ENCODE data around the gene PPM1F.
"Not testable (repeated sequence)": the region's sequence is repeated elsewhere in the genome, so short reads cannot be mapped to it uniquely, and the experiment has no call there.

Gene PPM1F

DNA sequence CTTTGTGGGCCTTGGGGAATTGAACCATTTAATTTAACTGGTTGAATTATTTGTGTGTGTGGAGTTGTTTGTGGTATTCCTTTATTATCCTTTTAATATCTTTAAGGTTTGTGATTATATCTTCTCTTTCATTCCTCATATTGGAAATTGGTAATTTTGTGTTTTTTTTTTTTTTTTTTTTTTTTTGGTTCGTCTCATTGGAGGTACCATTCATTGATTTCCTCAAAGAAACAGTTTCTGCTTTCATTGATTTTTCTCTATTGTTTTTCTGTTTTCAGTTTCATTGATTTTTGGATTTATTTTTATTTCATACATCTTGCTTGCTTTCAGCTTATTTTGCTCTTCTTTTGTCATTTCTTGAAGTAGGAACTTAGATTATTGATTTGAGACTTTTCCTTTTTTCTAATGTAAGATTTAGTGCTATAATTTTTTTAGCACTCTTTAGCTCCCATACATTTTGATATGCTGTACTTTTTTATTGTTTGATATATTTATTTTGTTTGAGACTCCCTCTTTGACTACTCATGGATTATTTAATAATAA lies 54.2 kb downstream of the PPM1F start:
- DNase-seq (ENCODE audit: low read depth), result no peak
- TF ChIP-seq, protein P1, sequence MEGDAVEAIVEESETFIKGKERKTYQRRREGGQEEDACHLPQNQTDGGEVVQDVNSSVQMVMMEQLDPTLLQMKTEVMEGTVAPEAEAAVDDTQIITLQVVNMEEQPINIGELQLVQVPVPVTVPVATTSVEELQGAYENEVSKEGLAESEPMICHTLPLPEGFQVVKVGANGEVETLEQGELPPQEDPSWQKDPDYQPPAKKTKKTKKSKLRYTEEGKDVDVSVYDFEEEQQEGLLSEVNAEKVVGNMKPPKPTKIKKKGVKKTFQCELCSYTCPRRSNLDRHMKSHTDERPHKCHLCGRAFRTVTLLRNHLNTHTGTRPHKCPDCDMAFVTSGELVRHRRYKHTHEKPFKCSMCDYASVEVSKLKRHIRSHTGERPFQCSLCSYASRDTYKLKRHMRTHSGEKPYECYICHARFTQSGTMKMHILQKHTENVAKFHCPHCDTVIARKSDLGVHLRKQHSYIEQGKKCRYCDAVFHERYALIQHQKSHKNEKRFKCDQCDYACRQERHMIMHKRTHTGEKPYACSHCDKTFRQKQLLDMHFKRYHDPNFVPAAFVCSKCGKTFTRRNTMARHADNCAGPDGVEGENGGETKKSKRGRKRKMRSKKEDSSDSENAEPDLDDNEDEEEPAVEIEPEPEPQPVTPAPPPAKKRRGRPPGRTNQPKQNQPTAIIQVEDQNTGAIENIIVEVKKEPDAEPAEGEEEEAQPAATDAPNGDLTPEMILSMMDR (IDR thresholded peaks at IDR 0.05; ENCODE audit: low read depth, low read length, missing control alignments), result no peak
- in situ Hi-C loops (cut with HindIII; ENCODE audit: low sequenced_read_pairs), result no loop called here
- no peak overlapping the region for H3K4me3 ChIP-seq (ENCODE audit: low read depth, low read length)

DNA sequence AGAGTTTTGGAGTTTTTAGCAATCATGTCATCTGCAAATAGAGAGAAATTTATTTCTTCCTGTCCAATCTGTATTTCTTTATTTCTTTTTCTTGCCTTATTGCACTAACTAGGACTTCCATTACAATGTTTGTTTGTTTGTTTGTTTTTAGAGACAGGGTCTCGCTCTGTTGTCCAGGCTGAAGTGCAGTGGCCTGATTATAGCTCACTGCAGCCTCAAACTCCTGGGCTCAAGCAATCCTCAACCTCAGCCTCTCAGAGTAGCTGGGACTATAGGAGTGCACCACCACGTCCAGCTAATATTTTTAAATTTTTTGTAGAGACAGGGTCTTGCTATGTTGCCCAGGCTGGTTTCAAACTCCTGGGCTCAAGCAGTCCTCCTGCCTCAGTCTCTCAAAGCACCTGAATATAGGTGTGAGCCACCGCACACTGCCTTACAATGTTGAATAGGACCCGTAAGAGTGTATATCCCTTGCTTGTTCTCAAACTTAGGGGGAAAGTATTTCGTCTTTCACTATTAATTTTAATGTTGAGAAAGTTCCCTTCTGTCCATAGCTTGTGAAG lies 55.6 kb downstream of the PPM1F start:
- in situ Hi-C loops (cut with HindIII; ENCODE audit: low sequenced_read_pairs), result no loop called here
- no peak for DNase-seq (ENCODE audit: low read depth)
- TF ChIP-seq, protein P1 (IDR thresholded peaks at IDR 0.05; ENCODE audit: low read depth, low read length, missing control alignments), result no peak
- no peak overlapping the region for H3K4me3 ChIP-seq (ENCODE audit: low read depth, low read length)

DNA sequence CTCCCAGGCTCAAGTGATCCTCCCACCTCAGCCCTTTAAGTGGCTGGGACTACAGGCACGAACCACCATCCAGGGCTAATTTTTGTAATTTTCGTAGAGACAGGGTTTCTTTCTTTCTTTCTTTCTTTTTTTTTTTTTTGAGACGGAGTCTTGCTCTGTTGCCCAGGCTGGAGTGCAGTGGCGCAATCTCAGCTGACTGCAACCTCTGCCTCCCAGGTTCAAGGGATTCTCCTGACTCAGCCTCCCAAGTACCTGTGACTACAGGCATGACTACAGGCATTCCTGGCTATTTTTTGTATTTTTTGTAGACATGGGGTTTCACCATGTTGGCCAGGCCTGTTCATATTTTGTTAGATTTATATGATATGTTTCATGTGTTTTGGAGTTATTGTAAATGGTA lies 56.4 kb downstream of the PPM1F start:
- H3K4me3 ChIP-seq (ENCODE audit: low read depth, low read length); DNase-seq (ENCODE audit: low read depth); in situ Hi-C loops (cut with HindIII; ENCODE audit: low sequenced_read_pairs): not testable (repeated sequence)

DNA sequence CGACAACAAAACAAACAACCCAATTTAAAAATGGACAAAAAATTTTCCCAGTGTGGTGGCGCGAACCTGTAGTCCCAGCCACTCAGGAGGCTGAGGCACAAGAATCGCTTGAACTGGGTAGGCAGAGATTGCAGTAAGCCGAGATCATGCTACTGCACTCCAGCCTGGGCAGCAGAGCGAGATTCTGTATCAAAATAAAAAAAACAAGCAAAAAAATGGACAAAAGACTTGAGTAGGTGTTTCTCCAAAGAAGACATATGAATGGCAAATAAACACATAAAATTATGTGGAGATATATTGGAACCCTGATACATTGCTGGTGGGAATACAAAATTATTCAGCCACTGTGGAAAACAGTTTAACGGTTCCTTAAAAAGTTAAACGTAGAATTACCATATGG lies 57.8 kb downstream of the PPM1F start:
- DNase-seq (ENCODE audit: low read depth), result no peak
- TF ChIP-seq, protein P1 (IDR thresholded peaks at IDR 0.05; ENCODE audit: low read depth, low read length, missing control alignments), result no peak

GRCh38 chr22:21889251-21889990 lies 63.2 kb downstream of the PPM1F start:
- no peak for DNase-seq (ENCODE audit: low read depth)
- in situ Hi-C loops (cut with HindIII; ENCODE audit: low sequenced_read_pairs), result no loop called here
- TF ChIP-seq, protein P1 (IDR thresholded peaks at IDR 0.05; ENCODE audit: low read depth, low read length, missing control alignments), result no peak
- H3K4me3 ChIP-seq (ENCODE audit: low read depth, low read length), result no peak overlapping the region

More for the DNA sequence above, 57.8 kb downstream of the PPM1F start:
- in situ Hi-C loops (cut with HindIII; ENCODE audit: low sequenced_read_pairs), result no loop called here
- no peak overlapping the region for H3K4me3 ChIP-seq (ENCODE audit: low read depth, low read length)

DNA sequence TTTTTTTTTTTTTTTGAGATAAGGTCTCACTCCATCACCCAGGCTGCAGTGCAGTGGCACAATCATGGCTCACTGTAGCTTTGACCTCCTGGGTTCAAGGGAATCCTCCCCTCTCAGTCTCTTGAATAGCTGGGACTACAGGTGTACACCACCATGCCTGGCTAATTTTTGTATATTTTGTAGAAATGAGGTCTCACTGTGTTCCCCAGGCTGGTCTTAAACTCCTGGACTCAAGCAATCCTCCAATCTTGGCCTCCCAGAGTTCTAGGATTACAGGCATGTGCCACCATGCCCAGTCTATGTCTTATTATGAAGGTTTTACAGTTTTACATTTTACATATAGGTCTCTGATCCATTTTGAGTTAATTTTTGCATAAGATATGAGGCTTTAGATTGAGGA lies 64.8 kb downstream of the PPM1F start:
- DNase-seq (ENCODE audit: low read depth), result no peak
- no peak overlapping the region for H3K4me3 ChIP-seq (ENCODE audit: low read depth, low read length)
- in situ Hi-C loops (cut with HindIII; ENCODE audit: low sequenced_read_pairs), result no loop called here
- TF ChIP-seq, protein P1 (IDR thresholded peaks at IDR 0.05; ENCODE audit: low read depth, low read length, missing control alignments), result no peak

GRCh38 chr22:21883930-21884329 lies 68.7 kb downstream of the PPM1F start:
- in situ Hi-C loops (cut with HindIII; ENCODE audit: low sequenced_read_pairs); H3K4me3 ChIP-seq (ENCODE audit: low read depth, low read length); DNase-seq (ENCODE audit: low read depth): not testable (repeated sequence)

DNA sequence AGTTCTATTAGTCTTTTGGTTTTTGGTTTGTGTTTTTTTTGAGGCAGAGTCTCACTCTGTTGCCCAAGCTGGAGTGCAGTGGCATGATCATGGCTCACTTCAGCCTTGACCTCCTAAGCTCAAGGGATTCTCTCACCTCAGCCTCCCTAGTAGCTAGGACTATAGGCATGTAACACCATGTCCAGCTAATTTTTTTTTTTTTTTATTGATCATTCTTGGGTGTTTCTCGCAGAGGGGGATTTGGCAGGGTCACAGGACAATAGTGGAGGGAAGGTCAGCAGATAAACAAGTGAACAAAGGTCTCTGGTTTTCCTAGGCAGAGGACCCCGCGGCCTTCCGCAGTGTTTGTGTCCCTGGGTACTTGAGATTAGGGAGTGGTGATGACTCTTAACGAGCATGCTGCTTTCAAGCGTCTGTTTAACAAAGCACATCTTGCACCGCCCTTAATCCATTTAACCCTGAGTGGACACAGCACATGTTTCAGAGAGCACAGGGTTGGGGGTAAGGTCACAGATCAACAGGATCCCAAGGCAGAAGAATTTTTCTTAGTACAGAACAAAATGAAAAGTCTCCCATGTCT lies 69.8 kb downstream of the PPM1F start:
- in situ Hi-C loops (cut with HindIII; ENCODE audit: low sequenced_read_pairs); DNase-seq (ENCODE audit: low read depth); H3K4me3 ChIP-seq (ENCODE audit: low read depth, low read length): not testable (repeated sequence)
